SK-N-SH (cell line): ENCODE data around the gene KIAA0040.

Source experiments
- TCF12 ChIP-seq: IDR thresholded peaks from 2 replicates; pipeline ENCODE4 v1.4.0; 2012
- TEAD4 ChIP-seq: IDR thresholded peaks from 2 replicates; pipeline ENCODE4 v1.4.0; 2012; ENCODE audit warnings: mild to moderate bottlenecking, borderline replicate concordance; ENCODE audit not compliant: insufficient read depth
- TF ChIP-seq, protein P1 (sequence below): fragments of 200-600 bp; sonication (generic); IDR thresholded peaks from 2 replicates; pipeline ENCODE4 v1.6.1; 2017; ENCODE audit warnings: antibody characterized with exemption, mild to moderate bottlenecking, moderate library complexity

DNA sequence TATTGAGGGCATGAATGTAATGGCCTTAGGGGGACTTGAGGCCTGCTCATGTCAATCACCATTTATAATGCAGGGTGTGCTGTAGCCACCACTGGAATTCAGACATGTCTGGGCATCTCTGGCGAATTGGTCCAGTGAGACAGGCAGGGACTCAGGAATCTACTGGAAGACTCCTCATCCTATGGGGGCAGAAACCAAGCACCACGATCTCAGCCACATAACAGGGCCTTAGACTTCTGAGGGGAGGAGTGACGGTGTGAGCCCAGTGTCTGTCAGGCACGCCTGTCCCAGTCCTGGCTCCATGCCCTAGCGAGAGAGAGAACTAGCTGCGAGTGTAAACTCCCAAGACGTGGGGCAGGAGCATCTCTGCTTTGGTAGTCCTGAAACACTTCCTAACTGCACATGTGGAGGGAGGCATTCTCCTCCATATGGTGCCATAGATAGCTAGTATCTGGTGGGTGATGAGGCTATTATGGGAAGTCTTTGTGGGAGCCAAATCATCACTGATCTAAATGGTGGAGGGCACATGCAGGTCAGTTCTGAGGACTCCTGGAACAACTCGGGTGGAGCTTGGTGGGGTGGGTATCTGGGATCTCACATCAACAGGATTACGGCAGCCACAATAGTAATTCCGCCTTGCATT lies 29.8 kb upstream of the KIAA0040 start:
- TF ChIP-seq, protein P1, sequence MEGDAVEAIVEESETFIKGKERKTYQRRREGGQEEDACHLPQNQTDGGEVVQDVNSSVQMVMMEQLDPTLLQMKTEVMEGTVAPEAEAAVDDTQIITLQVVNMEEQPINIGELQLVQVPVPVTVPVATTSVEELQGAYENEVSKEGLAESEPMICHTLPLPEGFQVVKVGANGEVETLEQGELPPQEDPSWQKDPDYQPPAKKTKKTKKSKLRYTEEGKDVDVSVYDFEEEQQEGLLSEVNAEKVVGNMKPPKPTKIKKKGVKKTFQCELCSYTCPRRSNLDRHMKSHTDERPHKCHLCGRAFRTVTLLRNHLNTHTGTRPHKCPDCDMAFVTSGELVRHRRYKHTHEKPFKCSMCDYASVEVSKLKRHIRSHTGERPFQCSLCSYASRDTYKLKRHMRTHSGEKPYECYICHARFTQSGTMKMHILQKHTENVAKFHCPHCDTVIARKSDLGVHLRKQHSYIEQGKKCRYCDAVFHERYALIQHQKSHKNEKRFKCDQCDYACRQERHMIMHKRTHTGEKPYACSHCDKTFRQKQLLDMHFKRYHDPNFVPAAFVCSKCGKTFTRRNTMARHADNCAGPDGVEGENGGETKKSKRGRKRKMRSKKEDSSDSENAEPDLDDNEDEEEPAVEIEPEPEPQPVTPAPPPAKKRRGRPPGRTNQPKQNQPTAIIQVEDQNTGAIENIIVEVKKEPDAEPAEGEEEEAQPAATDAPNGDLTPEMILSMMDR: no peak
- no peak for TF ChIP-seq TCF12
- no peak for TF ChIP-seq TEAD4
